ENCODE measurements around the gene TIMP2. TPM values are rescaled to one million over a fixed set of nuclear protein-coding genes. Genes with fewer than 3 reads are reported as not detected.
"Not testable (repeated sequence)": the region's sequence is repeated elsewhere in the genome, so short reads cannot be mapped to it uniquely, and the experiment has no call there.

Gene TIMP2
- total RNA-seq, 1 experiment from 2014 or later: 114 TPM

DNA sequence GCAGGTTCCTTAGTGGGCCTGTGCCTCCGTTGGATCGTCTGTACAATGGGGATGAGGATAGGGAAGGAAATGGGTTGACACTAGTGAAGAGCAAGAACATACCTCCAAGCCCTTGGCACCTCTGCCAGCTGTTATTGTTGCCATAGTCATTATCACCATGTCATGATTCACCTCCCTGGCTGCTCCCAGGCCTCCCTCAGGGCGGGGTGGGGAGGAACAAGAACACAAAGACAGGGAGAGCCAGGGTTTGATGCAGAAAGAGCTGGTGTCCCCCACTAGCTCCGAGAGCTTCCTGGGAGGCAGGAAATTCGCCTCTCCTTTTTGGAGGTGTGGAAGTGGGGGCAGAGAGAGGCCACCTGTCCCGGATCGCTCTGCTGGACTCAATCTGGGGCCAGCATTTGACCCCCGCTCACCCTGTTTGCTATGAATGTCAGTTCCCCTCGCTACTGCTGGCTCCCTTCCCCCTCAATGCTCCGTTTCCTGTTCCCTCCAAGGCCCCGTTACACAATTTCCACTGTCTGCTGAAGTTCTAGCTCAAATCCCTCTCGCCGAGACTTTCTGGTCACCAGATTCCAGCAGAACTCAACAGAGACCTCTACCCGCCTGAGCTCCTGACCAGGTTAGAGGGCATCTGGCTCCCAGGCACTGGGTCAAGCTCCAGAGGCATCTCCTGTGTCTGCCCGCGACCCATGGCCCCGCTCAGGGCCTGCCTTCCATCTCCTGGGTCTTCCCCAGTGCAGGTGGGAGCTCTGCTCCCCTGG lies 9.1 kb downstream of the TIMP2 start:
- Histone ChIP-seq H2AFZ (no peak overlapping the region), H3K27me3 (ENCODE audit: insufficient read depth, low read depth) (no peaks in the 10 kb centered on the region), H3K36me3 (ENCODE audit: low read depth) (no peaks in the 10 kb centered on the region), H4K20me1 (ENCODE audit: insufficient read depth) (no peaks in the 10 kb centered on the region; the same call in 1 of the 2 replicates), H3F3A (ENCODE audit: insufficient read depth, low read depth) (no peaks in the 10 kb centered on the region), H3K4me1 (replicated peaks; ENCODE audit: insufficient read depth) (peaks cover 13% of the 10 kb centered on the region), H3K79me2 (ENCODE audit: low read depth) (peaks cover 22% of the 10 kb centered on the region; the same call in 1 of the 2 replicates), H3K4me2 (peak overlapping the region; percentile 50), H3K27ac (no peak overlapping the region), H3K9me3 (ENCODE audit: insufficient read depth, low read depth) (no peaks in the 10 kb centered on the region), H3K9me2 (ENCODE audit: insufficient read depth) (no peaks in the 10 kb centered on the region), H3K4me3 (no peak overlapping the region)
- POLR2A ChIA-PET (ENCODE audit: unreplicated experiment): interaction anchor here (0.6 kb wide), 2 partner anchors 80 to 126 kb away, joined by 3 to 4 read pairs; no protein-coding TSS in a partner anchor
- intact Hi-C loops (cut with micrococcal nuclease; ENCODE audit: unreplicated experiment): loop anchor here (1.0 kb wide), 1 partner anchor 33 kb away; no protein-coding TSS in a partner anchor
- no TSS peak for BruUV-seq (replicated peaks)
- peak; percentile 62 to 75 for DNase-seq
- TF ChIP-seq EZH2 (IDR thresholded peaks at IDR 0.05; ENCODE audit: low read depth): no peak
- TF ChIP-seq, protein P1, sequence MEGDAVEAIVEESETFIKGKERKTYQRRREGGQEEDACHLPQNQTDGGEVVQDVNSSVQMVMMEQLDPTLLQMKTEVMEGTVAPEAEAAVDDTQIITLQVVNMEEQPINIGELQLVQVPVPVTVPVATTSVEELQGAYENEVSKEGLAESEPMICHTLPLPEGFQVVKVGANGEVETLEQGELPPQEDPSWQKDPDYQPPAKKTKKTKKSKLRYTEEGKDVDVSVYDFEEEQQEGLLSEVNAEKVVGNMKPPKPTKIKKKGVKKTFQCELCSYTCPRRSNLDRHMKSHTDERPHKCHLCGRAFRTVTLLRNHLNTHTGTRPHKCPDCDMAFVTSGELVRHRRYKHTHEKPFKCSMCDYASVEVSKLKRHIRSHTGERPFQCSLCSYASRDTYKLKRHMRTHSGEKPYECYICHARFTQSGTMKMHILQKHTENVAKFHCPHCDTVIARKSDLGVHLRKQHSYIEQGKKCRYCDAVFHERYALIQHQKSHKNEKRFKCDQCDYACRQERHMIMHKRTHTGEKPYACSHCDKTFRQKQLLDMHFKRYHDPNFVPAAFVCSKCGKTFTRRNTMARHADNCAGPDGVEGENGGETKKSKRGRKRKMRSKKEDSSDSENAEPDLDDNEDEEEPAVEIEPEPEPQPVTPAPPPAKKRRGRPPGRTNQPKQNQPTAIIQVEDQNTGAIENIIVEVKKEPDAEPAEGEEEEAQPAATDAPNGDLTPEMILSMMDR (conservative IDR thresholded peaks at IDR 0.05): no peak
- CTCF ChIA-PET: no interaction called here

DNA sequence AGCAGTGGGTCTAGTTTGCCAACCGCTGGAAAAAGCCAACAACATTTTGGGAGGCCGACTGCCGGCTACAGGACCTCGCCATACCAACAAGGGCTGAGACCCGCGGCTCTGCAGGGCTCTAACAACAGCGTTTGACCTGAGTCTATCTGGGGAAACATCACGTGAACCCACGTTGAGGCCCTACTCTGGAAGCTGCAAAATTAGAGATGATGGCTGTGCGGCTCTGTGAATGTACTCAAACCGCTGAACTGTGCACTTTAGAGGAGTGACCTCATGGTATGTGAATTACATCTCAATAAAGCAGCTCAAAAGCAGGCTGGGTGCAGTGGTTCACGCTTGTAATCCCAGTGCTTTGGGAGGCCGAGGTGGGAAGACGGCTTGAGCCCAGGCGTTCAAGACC lies 12.1 kb downstream of the TIMP2 start:
- no peaks in the 10 kb centered on the region for H3K27me3 ChIP-seq (ENCODE audit: insufficient read depth, low read depth)
- no peak for DNase-seq
- ChIA-PET POLR2A (ENCODE audit: unreplicated experiment) (no interaction called here), CTCF (interaction anchor here (0.5 to 0.7 kb wide), 3 partner anchors 38 to 195 kb away, joined by 3 to 6 read pairs (median 5); no protein-coding TSS in a partner anchor)
- no TSS peak for BruUV-seq (replicated peaks)
- TF ChIP-seq, protein P1 (conservative IDR thresholded peaks at IDR 0.05): no peak
- TF ChIP-seq EZH2 (IDR thresholded peaks at IDR 0.05; ENCODE audit: low read depth): no peak
- H3K27ac ChIP-seq: no peak overlapping the region
- H2AFZ ChIP-seq: no peak overlapping the region
- intact Hi-C loops (cut with micrococcal nuclease; ENCODE audit: unreplicated experiment): no loop called here
- H3K4me3 ChIP-seq: no peak overlapping the region
- no peak overlapping the region for H3K4me2 ChIP-seq
- H3K9me3 ChIP-seq (ENCODE audit: insufficient read depth, low read depth): no peaks in the 10 kb centered on the region
- no peaks in the 10 kb centered on the region for H3K9me2 ChIP-seq (ENCODE audit: insufficient read depth)
- no peaks in the 10 kb centered on the region for H3K36me3 ChIP-seq (ENCODE audit: low read depth)
- peaks cover 13% of the 10 kb centered on the region for H3K4me1 ChIP-seq (replicated peaks; ENCODE audit: insufficient read depth)
- 0 out of 2 replicates have a peak, but pooled peaks cover 5% of the 10 kb centered on the region for H3F3A ChIP-seq (ENCODE audit: insufficient read depth, low read depth)
- H3K79me2 ChIP-seq (ENCODE audit: low read depth): peaks cover 12% of the 10 kb centered on the region; the same call in 1 of the 2 replicates
- no peaks in the 10 kb centered on the region; the same call in 1 of the 2 replicates for H4K20me1 ChIP-seq (ENCODE audit: insufficient read depth)

DNA sequence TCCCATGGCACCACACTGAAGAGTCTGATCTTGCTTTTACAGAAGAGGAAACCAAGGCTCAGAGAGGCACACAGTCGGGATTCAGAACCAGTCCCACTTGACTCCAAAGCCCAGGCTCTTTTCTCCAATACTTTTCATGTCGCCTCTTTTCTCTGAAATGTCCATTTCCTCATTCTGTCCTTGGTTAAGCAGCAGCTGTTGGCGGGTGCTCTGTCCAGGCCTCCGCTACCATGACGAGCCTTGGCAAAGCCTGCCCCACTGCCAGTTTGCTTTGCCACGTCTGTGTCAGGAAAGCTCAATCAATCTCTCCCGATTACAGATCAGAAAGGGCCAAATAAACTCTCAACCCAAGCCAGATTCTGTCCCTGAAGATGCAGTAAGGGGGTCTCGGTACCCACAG lies 13.1 kb downstream of the TIMP2 start:
- Histone ChIP-seq H3K79me2 (ENCODE audit: low read depth) (0 out of 2 replicates have a peak, but pooled peaks cover 8% of the 10 kb centered on the region), H4K20me1 (ENCODE audit: insufficient read depth) (no peaks in the 10 kb centered on the region; the same call in 1 of the 2 replicates), H3K27ac (no peak overlapping the region), H3K4me3 (no peak overlapping the region), H3K36me3 (ENCODE audit: low read depth) (no peaks in the 10 kb centered on the region), H3K4me2 (no peak overlapping the region), H2AFZ (no peak overlapping the region), H3K9me2 (ENCODE audit: insufficient read depth) (no peaks in the 10 kb centered on the region), H3K27me3 (ENCODE audit: insufficient read depth, low read depth) (no peaks in the 10 kb centered on the region), H3F3A (ENCODE audit: insufficient read depth, low read depth) (0 out of 2 replicates have a peak, but pooled peaks cover 5% of the 10 kb centered on the region), H3K9me3 (ENCODE audit: insufficient read depth, low read depth) (no peaks in the 10 kb centered on the region), H3K4me1 (replicated peaks; ENCODE audit: insufficient read depth) (peaks cover 13% of the 10 kb centered on the region)
- CTCF ChIA-PET: no interaction called here
- intact Hi-C loops (cut with micrococcal nuclease; ENCODE audit: unreplicated experiment): no loop called here
- BruUV-seq (replicated peaks): no TSS peak
- POLR2A ChIA-PET (ENCODE audit: unreplicated experiment): no interaction called here
- TF ChIP-seq EZH2 (IDR thresholded peaks at IDR 0.05; ENCODE audit: low read depth): no peak
- TF ChIP-seq, protein P1 (conservative IDR thresholded peaks at IDR 0.05): no peak
- DNase-seq: no peak

DNA sequence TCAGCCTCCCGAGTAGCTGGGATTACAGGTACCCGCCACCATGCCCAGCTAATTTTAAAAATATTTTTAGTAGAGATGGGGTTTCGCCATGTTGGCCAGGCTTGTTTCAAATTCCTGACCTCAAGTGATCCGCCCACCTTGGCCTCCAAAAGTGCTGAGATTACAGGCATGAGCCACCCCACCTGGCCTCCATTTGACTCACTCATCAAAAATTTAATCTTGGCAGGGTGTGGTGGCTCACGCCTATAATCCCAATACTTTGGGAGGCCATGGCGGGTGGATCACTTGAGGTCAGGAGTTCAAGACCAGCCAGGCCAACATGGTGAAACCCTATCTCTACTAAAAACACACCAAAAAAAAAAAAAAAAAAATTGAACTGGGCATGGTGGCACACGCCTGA lies 13.6 kb downstream of the TIMP2 start:
- H3K4me3 ChIP-seq; H3K79me2 ChIP-seq (ENCODE audit: low read depth); H3K36me3 ChIP-seq (ENCODE audit: low read depth); H3K27ac ChIP-seq; H3K9me3 ChIP-seq (ENCODE audit: insufficient read depth, low read depth); H4K20me1 ChIP-seq (ENCODE audit: insufficient read depth); CTCF ChIA-PET; intact Hi-C loops (cut with micrococcal nuclease; ENCODE audit: unreplicated experiment); BruUV-seq (replicated peaks); H3K4me2 ChIP-seq; DNase-seq; H2AFZ ChIP-seq; POLR2A ChIA-PET (ENCODE audit: unreplicated experiment); H3K9me2 ChIP-seq (ENCODE audit: insufficient read depth); H3F3A ChIP-seq (ENCODE audit: insufficient read depth, low read depth); H3K27me3 ChIP-seq (ENCODE audit: insufficient read depth, low read depth): not testable (repeated sequence)
- H3K4me1 ChIP-seq (replicated peaks; ENCODE audit: insufficient read depth): peaks cover 11% of the 10 kb centered on the region
